A673 (cell line): ENCODE results near the gene MLN.

Experiments used
- EZH2 ChIP-seq: fragments of 200-600 bp; sonication (generic); IDR thresholded peaks from 2 replicates; pipeline ENCODE4 v1.6.1; 2017; ENCODE audit warnings: borderline replicate concordance, low read depth, mild to moderate bottlenecking, mixed read lengths, antibody characterized with exemption, low read length; ENCODE audit not compliant: poor library complexity, severe bottlenecking
- TF ChIP-seq, protein P1 (sequence below): fragments of 300-800, 200-600 bp; sonication (generic); conservative IDR thresholded peaks from 2 replicates; pipeline ENCODE4 v1.5.1; 2017; ENCODE audit warnings: low read depth, mild to moderate bottlenecking, antibody characterized with exemption, low read length, moderate library complexity, mixed read lengths

- TF ChIP-seq, protein P1, sequence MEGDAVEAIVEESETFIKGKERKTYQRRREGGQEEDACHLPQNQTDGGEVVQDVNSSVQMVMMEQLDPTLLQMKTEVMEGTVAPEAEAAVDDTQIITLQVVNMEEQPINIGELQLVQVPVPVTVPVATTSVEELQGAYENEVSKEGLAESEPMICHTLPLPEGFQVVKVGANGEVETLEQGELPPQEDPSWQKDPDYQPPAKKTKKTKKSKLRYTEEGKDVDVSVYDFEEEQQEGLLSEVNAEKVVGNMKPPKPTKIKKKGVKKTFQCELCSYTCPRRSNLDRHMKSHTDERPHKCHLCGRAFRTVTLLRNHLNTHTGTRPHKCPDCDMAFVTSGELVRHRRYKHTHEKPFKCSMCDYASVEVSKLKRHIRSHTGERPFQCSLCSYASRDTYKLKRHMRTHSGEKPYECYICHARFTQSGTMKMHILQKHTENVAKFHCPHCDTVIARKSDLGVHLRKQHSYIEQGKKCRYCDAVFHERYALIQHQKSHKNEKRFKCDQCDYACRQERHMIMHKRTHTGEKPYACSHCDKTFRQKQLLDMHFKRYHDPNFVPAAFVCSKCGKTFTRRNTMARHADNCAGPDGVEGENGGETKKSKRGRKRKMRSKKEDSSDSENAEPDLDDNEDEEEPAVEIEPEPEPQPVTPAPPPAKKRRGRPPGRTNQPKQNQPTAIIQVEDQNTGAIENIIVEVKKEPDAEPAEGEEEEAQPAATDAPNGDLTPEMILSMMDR = no peak
- no peak for TF ChIP-seq EZH2
These were observed 15.7 kb downstream of the MLN start for GRCh38 chr6:33787954-33788693.
